ENCODE measurements around the gene SQSTM1. TPM values are rescaled to one million over a fixed set of nuclear protein-coding genes. Genes with fewer than 3 reads are reported as not detected.

The SQSTM1 gene
- polyA plus RNA-seq, 1 of the 3 experiments (the other 2 are of a cell fraction): 181 TPM

GRCh38 chr5:179779826-179780225, 40.9 kb upstream of the SQSTM1 start (continued):
- TF ChIP-seq MEF2A (IDR thresholded peaks at IDR 0.05; ENCODE audit: borderline replicate concordance, low read depth) (no peak), ZBTB33 (IDR thresholded peaks at IDR 0.05; ENCODE audit: borderline replicate concordance, low read depth) (no peak), FOXM1 (IDR thresholded peaks at IDR 0.05; ENCODE audit: low read depth) (no peak), GABPA (IDR thresholded peaks at IDR 0.05; ENCODE audit: low read depth) (no peak), SMC3 (IDR thresholded peaks at IDR 0.05; ENCODE audit: low read depth, low read length) (no peak), CHD2 (IDR thresholded peaks at IDR 0.05; ENCODE audit: low read length, partially characterized antibody) (no peak), RFX5 (IDR thresholded peaks at IDR 0.05; ENCODE audit: low read length) (no peak)

- DNase-seq: no peak
- no peaks in the 10 kb centered on the region for H3K9me2 ChIP-seq
- H2AFZ ChIP-seq (ENCODE audit: low read depth): no peak overlapping the region
- H3K27me3 ChIP-seq (ENCODE audit: insufficient read depth): no peaks in the 10 kb centered on the region
- H3K9ac ChIP-seq: no peak overlapping the region
- ChIA-PET CTCF (interaction anchor here (1.2 to 5.4 kb wide), 4 partner anchors 12 to 21 kb away, joined by 3 to 35 read pairs (median 6); no protein-coding TSS in a partner anchor), POLR2A (interaction anchor here (1.0 kb wide), 1 partner anchor 14 kb away, joined by 4 read pairs; no protein-coding TSS in a partner anchor)
- no peak overlapping the region for H3K4me2 ChIP-seq
- no peaks in the 10 kb centered on the region for H3F3A ChIP-seq (replicated peaks; ENCODE audit: insufficient read depth)
- no peaks in the 10 kb centered on the region for H3K9me3 ChIP-seq
- no peak overlapping the region for H3K4me3 ChIP-seq (ENCODE audit: low read depth in 2 of 2, low read length in 1 of 2)
- TF ChIP-seq, protein P1, sequence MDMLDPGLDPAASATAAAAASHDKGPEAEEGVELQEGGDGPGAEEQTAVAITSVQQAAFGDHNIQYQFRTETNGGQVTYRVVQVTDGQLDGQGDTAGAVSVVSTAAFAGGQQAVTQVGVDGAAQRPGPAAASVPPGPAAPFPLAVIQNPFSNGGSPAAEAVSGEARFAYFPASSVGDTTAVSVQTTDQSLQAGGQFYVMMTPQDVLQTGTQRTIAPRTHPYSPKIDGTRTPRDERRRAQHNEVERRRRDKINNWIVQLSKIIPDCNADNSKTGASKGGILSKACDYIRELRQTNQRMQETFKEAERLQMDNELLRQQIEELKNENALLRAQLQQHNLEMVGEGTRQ (IDR thresholded peaks at IDR 0.05; ENCODE audit: borderline replicate concordance, low read depth, low read length): no peak
- TF ChIP-seq MAX (IDR thresholded peaks at IDR 0.05; ENCODE audit: low read depth) (no peak), SMC3 (IDR thresholded peaks at IDR 0.05; ENCODE audit: low read depth, low read length) (no peak), TEAD4 (IDR thresholded peaks at IDR 0.05; ENCODE audit: borderline replicate concordance, insufficient read depth) (no peak), MEF2A (IDR thresholded peaks at IDR 0.05; ENCODE audit: borderline replicate concordance, low read depth) (no peak), ZBTB33 (IDR thresholded peaks at IDR 0.05; ENCODE audit: borderline replicate concordance, low read depth) (no peak), ELF1 (IDR thresholded peaks at IDR 0.05) (no peak), RFX5 (IDR thresholded peaks at IDR 0.05; ENCODE audit: low read length) (no peak)
- TF ChIP-seq, protein P2, sequence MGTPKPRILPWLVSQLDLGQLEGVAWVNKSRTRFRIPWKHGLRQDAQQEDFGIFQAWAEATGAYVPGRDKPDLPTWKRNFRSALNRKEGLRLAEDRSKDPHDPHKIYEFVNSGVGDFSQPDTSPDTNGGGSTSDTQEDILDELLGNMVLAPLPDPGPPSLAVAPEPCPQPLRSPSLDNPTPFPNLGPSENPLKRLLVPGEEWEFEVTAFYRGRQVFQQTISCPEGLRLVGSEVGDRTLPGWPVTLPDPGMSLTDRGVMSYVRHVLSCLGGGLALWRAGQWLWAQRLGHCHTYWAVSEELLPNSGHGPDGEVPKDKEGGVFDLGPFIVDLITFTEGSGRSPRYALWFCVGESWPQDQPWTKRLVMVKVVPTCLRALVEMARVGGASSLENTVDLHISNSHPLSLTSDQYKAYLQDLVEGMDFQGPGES (IDR thresholded peaks at IDR 0.05; ENCODE audit: low read depth, low read length): no peak
- H3K4me1 ChIP-seq (ENCODE audit: control insufficient read depth in 1 of 2, insufficient read depth in 2 of 2, low read depth in 1 of 2, low read length in 1 of 2): no peaks in the 10 kb centered on the region
- peaks cover 10 to 44% of the 10 kb centered on the region in 2 experiments for H3K36me3 ChIP-seq (replicated peaks in 1 of 2; ENCODE audit: control insufficient read depth in 1 of 2, insufficient read depth in 2 of 2, low read length in 1 of 2)
- no peak overlapping the region for H3K27ac ChIP-seq (ENCODE audit: low read depth in 2 of 2, low read length in 1 of 2)
- H3K79me2 ChIP-seq (ENCODE audit: insufficient read depth): no peaks in the 10 kb centered on the region
- no peaks in the 10 kb centered on the region for H4K20me1 ChIP-seq (ENCODE audit: insufficient read depth)
- WGBS (ENCODE audit: low lambda C conversion rate): 94% methylated on average over 7 of the region's 7 CpGs
Measured at GRCh38 chr5:179780362-179780761, 40.3 kb upstream of the SQSTM1 start.

All from SK-N-SH (cell line).